HepG2 (cell line): ENCODE results near the gene SEZ6L. TPM values are rescaled to one million over a fixed set of nuclear protein-coding genes. Genes with fewer than 3 reads are reported as not detected.
A peak's percentile ranks its signal among the peaks of the same experiment; 100 is the strongest.

Experiments used
- CHD2 ChIP-seq: IDR thresholded peaks from 2 replicates; pipeline ENCODE4 v1.6.1; 2011; ENCODE audit warnings: low read depth, low read length, improper control_type of control experiment
- MED8 ChIP-seq: sonication (generic); formaldehyde crosslinking; IDR thresholded peaks from 2 replicates; pipeline ENCODE4 v1.8.1; 2023; ENCODE audit warnings: mild to moderate bottlenecking, missing genetic modification reagents; ENCODE audit not compliant: insufficient replicate concordance
- MXI1 ChIP-seq: IDR thresholded peaks from 3 replicates; pipeline ENCODE4 v1.6.1; 2012; ENCODE audit warnings: low read depth, low read length, inconsistent platforms, borderline replicate concordance
- NFATC3 ChIP-seq: sonication (generic); formaldehyde crosslinking; IDR thresholded peaks from 2 replicates; pipeline ENCODE4 v1.5.1; 2020; ENCODE audit warnings: mild to moderate bottlenecking, missing genetic modification reagents
- NFRKB ChIP-seq: fragments of 450-650 bp; IDR thresholded peaks from 2 replicates; pipeline ENCODE4 v1.6.1; 2017
- NR2F6 ChIP-seq, 2 experiments: IDR thresholded peaks; 2 replicates each; pipeline ENCODE4 v1.6.1; 2016; ENCODE audit warnings: antibody characterized with exemption in 1 of 2, mild to moderate bottlenecking in 1 of 2
- PCBP2 ChIP-seq: fragments of 200-400 bp; formaldehyde crosslinking; optimal IDR thresholded peaks from 2 replicates; pipeline ENCODE3; 2018; ENCODE audit warnings: low read length, low read depth; ENCODE audit not compliant: poor library complexity, severe bottlenecking
- RARA ChIP-seq: IDR thresholded peaks from 2 replicates; pipeline ENCODE4 v1.6.1; 2016; ENCODE audit warnings: missing genetic modification reagents, missing compliant biosample characterization
- RFX3 ChIP-seq: IDR thresholded peaks from 2 replicates; pipeline ENCODE4 v1.6.1; 2016; ENCODE audit warnings: missing biosample characterization, missing genetic modification reagents
- SALL1 ChIP-seq: sonication (generic); formaldehyde crosslinking; IDR thresholded peaks from 2 replicates; pipeline ENCODE4 v1.8.0; 2022; ENCODE audit warnings: mild to moderate bottlenecking, missing genetic modification reagents
- SP140L ChIP-seq: sonication (generic); formaldehyde crosslinking; IDR thresholded peaks from 2 replicates; pipeline ENCODE4 v1.4.0; 2020; ENCODE audit warnings: missing genetic modification reagents, borderline replicate concordance
- ZFP36L2 ChIP-seq: sonication (generic); formaldehyde crosslinking; IDR thresholded peaks from 2 replicates; pipeline ENCODE4 v1.4.0; 2020; ENCODE audit warnings: missing genetic modification reagents
- ZNF282 ChIP-seq: fragments of 450-650 bp; IDR thresholded peaks from 2 replicates; pipeline ENCODE4 v1.6.1; 2018; ENCODE audit not compliant: partially characterized antibody
- ZNF670 ChIP-seq: sonication (generic); formaldehyde crosslinking; IDR thresholded peaks from 2 replicates; pipeline ENCODE4 v1.8.0; 2022; ENCODE audit warnings: mild to moderate bottlenecking, missing genetic modification reagents, borderline replicate concordance
- ZSCAN25 ChIP-seq: sonication (generic); formaldehyde crosslinking; IDR thresholded peaks from 2 replicates; pipeline ENCODE4 v1.8.0; 2022; ENCODE audit warnings: mild to moderate bottlenecking, missing genetic modification reagents
- polyA plus RNA-seq, 8 experiments: library from polyadenylated mRNA; depleted of rRNA in 3 of 8; stranded (reverse) in 7 of 8; unstranded in 1 of 8; fragments of >200 nt; fragmentation: Illumina TruSeq in 4 of 8; extraction: Trizol in 4 of 8; gene quantifications; 2 replicates each; pipeline versions ENCODE4 v1.2.1 to v1.2.3, GENCODE V29; 2011 to 2016; ENCODE audit warnings: low read depth in 4 of 8, missing spikeins in 1 of 8, mixed read lengths in 1 of 8; ENCODE audit not compliant: insufficient read depth in 1 of 8
- total RNA-seq, 5 experiments: library from RNA; depleted of rRNA; stranded (reverse); fragments of >200 nt; fragmentation: Illumina TruSeq; extraction: Trizol; gene quantifications; 2 replicates each; pipeline ENCODE4 v1.2.3, GENCODE V29; 2016; ENCODE audit warnings: low read depth in 1 of 5
- TF ChIP-seq, protein P1 (sequence below): sonication (generic); formaldehyde crosslinking; conservative IDR thresholded peaks from 2 replicates; pipeline ENCODE4 v1.4.0; 2020; ENCODE audit warnings: missing genetic modification reagents
- TF ChIP-seq, protein P2 (sequence below): sonication (generic); formaldehyde crosslinking; IDR thresholded peaks from 2 replicates; pipeline ENCODE4 v1.9.0; 2021; ENCODE audit warnings: missing genetic modification reagents, borderline replicate concordance
- TF ChIP-seq, protein P3 (sequence below): IDR thresholded peaks from 2 replicates; pipeline ENCODE4 v1.4.0; 2020; ENCODE audit warnings: mild to moderate bottlenecking, missing genetic modification reagents
- TF ChIP-seq, protein P4 (sequence below): sonication (generic); formaldehyde crosslinking; IDR thresholded peaks from 2 replicates; pipeline ENCODE4 v1.4.0; 2020; ENCODE audit warnings: missing genetic modification reagents
- TF ChIP-seq, protein P5 (sequence below): IDR thresholded peaks from 2 replicates; pipeline ENCODE4 v1.6.1; 2016; ENCODE audit warnings: low read depth, control low read depth

Gene SEZ6L
- total and polyA plus RNA-seq, 2 of the 13 experiments (the other 11 are each of a cell fraction or from before 2014, with no cell fraction given) = not detected

DNA sequence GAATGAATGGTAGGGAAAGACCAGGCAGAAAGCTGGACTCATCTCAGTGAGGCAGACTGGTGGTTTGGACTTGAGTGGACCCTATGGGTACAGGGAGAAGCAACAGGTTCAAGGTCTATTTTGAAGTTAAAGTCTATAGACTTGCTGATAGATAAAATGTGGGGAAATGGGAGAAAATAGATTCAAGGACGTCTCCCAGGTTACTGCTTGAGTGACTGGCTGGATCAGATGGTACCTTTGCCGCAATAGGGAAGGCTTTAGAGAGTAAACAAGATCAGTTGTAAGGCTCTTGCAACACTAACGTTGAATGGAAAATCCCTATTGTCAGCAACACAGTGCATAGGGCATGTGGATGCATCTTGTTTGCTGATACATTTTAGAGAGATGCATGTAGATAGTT is 27.4 kb downstream of the SEZ6L start (continued):
- TF ChIP-seq SP140L = no peak
- TF ChIP-seq ZNF282 = no peak
- TF ChIP-seq MXI1 = peak; percentile 54; the same call in 1 of the 3 replicates
- TF ChIP-seq RFX3 (CRISPR knock-in tag) = peak; percentile 72
- no peak for TF ChIP-seq NR2F6 (IDR thresholded peaks at IDR 0.05)
- no peak for TF ChIP-seq NR2F6 (CRISPR knock-in tag; IDR thresholded peaks at IDR 0.05)
- TF ChIP-seq, protein P1, sequence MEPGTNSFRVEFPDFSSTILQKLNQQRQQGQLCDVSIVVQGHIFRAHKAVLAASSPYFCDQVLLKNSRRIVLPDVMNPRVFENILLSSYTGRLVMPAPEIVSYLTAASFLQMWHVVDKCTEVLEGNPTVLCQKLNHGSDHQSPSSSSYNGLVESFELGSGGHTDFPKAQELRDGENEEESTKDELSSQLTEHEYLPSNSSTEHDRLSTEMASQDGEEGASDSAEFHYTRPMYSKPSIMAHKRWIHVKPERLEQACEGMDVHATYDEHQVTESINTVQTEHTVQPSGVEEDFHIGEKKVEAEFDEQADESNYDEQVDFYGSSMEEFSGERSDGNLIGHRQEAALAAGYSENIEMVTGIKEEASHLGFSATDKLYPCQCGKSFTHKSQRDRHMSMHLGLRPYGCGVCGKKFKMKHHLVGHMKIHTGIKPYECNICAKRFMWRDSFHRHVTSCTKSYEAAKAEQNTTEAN (CRISPR knock-in tag) = no peak
- no peak for TF ChIP-seq ZFP36L2
- no peak for TF ChIP-seq NFATC3 (CRISPR knock-in tag)
- TF ChIP-seq NFRKB = no peak
- TF ChIP-seq CHD2 = no peak
- TF ChIP-seq, protein P2, sequence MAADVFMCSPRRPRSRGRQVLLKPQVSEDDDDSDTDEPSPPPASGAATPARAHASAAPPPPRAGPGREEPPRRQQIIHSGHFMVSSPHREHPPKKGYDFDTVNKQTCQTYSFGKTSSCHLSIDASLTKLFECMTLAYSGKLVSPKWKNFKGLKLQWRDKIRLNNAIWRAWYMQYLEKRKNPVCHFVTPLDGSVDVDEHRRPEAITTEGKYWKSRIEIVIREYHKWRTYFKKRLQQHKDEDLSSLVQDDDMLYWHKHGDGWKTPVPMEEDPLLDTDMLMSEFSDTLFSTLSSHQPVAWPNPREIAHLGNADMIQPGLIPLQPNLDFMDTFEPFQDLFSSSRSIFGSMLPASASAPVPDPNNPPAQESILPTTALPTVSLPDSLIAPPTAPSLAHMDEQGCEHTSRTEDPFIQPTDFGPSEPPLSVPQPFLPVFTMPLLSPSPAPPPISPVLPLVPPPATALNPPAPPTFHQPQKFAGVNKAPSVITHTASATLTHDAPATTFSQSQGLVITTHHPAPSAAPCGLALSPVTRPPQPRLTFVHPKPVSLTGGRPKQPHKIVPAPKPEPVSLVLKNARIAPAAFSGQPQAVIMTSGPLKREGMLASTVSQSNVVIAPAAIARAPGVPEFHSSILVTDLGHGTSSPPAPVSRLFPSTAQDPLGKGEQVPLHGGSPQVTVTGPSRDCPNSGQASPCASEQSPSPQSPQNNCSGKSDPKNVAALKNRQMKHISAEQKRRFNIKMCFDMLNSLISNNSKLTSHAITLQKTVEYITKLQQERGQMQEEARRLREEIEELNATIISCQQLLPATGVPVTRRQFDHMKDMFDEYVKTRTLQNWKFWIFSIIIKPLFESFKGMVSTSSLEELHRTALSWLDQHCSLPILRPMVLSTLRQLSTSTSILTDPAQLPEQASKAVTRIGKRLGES (CRISPR knock-in tag) = no peak
- TF ChIP-seq, protein P3, sequence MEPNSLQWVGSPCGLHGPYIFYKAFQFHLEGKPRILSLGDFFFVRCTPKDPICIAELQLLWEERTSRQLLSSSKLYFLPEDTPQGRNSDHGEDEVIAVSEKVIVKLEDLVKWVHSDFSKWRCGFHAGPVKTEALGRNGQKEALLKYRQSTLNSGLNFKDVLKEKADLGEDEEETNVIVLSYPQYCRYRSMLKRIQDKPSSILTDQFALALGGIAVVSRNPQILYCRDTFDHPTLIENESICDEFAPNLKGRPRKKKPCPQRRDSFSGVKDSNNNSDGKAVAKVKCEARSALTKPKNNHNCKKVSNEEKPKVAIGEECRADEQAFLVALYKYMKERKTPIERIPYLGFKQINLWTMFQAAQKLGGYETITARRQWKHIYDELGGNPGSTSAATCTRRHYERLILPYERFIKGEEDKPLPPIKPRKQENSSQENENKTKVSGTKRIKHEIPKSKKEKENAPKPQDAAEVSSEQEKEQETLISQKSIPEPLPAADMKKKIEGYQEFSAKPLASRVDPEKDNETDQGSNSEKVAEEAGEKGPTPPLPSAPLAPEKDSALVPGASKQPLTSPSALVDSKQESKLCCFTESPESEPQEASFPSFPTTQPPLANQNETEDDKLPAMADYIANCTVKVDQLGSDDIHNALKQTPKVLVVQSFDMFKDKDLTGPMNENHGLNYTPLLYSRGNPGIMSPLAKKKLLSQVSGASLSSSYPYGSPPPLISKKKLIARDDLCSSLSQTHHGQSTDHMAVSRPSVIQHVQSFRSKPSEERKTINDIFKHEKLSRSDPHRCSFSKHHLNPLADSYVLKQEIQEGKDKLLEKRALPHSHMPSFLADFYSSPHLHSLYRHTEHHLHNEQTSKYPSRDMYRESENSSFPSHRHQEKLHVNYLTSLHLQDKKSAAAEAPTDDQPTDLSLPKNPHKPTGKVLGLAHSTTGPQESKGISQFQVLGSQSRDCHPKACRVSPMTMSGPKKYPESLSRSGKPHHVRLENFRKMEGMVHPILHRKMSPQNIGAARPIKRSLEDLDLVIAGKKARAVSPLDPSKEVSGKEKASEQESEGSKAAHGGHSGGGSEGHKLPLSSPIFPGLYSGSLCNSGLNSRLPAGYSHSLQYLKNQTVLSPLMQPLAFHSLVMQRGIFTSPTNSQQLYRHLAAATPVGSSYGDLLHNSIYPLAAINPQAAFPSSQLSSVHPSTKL = peak; percentile 82
- 0 out of 2 replicates have a peak, but pooled peaks have one; percentile 9 for TF ChIP-seq ZNF670 (CRISPR knock-in tag)
- TF ChIP-seq MED8 (CRISPR knock-in tag) = no peak
- no peak for TF ChIP-seq ZSCAN25 (CRISPR knock-in tag)
- TF ChIP-seq, protein P4, sequence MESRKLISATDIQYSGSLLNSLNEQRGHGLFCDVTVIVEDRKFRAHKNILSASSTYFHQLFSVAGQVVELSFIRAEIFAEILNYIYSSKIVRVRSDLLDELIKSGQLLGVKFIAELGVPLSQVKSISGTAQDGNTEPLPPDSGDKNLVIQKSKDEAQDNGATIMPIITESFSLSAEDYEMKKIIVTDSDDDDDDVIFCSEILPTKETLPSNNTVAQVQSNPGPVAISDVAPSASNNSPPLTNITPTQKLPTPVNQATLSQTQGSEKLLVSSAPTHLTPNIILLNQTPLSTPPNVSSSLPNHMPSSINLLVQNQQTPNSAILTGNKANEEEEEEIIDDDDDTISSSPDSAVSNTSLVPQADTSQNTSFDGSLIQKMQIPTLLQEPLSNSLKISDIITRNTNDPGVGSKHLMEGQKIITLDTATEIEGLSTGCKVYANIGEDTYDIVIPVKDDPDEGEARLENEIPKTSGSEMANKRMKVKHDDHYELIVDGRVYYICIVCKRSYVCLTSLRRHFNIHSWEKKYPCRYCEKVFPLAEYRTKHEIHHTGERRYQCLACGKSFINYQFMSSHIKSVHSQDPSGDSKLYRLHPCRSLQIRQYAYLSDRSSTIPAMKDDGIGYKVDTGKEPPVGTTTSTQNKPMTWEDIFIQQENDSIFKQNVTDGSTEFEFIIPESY (CRISPR knock-in tag) = no peak
- TF ChIP-seq, protein P5, sequence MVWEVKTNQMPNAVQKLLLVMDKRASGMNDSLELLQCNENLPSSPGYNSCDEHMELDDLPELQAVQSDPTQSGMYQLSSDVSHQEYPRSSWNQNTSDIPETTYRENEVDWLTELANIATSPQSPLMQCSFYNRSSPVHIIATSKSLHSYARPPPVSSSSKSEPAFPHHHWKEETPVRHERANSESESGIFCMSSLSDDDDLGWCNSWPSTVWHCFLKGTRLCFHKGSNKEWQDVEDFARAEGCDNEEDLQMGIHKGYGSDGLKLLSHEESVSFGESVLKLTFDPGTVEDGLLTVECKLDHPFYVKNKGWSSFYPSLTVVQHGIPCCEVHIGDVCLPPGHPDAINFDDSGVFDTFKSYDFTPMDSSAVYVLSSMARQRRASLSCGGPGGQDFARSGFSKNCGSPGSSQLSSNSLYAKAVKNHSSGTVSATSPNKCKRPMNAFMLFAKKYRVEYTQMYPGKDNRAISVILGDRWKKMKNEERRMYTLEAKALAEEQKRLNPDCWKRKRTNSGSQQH = no peak
- TF ChIP-seq RARA = peak; percentile 67
- TF ChIP-seq PCBP2 = no peak
- no peak for TF ChIP-seq SALL1 (CRISPR knock-in tag)
